Measurements from ENCODE around the gene TMEM117. TPM values are rescaled to one million over a fixed set of nuclear protein-coding genes. Genes with fewer than 3 reads are reported as not detected.

Gene TMEM117
- total and polyA plus RNA-seq, 5 experiments from 2014 or later = 2.1 to 5.0 (median 2.2) TPM

DNA sequence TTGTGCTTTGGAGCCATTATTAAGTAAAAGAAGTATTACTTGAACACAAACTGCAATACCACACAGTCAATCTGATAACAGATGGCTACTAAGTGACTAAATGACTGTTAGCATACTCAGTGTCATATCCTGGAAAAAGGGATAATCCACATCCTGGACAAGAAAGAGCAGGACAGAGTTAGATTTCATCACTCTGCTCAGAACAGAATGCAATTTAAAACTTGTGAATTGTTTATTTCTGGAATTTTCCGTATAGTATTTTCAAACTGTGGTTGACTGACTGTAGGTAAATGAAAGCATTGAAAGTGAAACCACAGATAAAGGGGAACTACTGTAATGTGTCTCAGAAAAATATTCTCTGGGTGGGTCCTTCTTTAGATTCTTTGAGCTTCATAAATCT lies 458.8 kb downstream of the TMEM117 start:
- Mint-ChIP-seq H3K36me3 (peaks cover 9 to 27% (median 15%) of the 10 kb centered on the region in 3 donors), H3K4me3 (no peak overlapping the region), H3K9me3 (peaks cover 6 to 51% (median 16%) of the 10 kb centered on the region in 9 donors), H3K27ac (no peak overlapping the region), H3K27me3 (peaks cover 0 to 5% (median 0%) of the 10 kb centered on the region in 5 donors), H3K4me1 (peaks cover 0 to 1% (median 0%) of the 10 kb centered on the region in 4 donors)
- DNase-seq (no peak), ATAC-seq (no peak)
- POLR2A ChIA-PET = no interaction called here

- peaks cover 15 to 31% (median 20%) of the 10 kb centered on the region in 3 donors for H3K36me3 Mint-ChIP-seq
- POLR2A ChIA-PET = no interaction called here
- peaks cover 0 to 43% (median 12%) of the 10 kb centered on the region in 9 donors for H3K9me3 Mint-ChIP-seq
- peaks cover 0 to 5% (median 0%) of the 10 kb centered on the region in 5 donors for H3K27me3 Mint-ChIP-seq
- DNase-seq = no peak
- no peak overlapping the region for H3K27ac Mint-ChIP-seq
- ATAC-seq = no peak
- no peak overlapping the region for H3K4me3 Mint-ChIP-seq
- peaks cover 0 to 1% (median 0%) of the 10 kb centered on the region in 4 donors for H3K4me1 Mint-ChIP-seq
Measured at GRCh38 chr12:44295958-44296623, 460.2 kb downstream of the TMEM117 start.

DNA sequence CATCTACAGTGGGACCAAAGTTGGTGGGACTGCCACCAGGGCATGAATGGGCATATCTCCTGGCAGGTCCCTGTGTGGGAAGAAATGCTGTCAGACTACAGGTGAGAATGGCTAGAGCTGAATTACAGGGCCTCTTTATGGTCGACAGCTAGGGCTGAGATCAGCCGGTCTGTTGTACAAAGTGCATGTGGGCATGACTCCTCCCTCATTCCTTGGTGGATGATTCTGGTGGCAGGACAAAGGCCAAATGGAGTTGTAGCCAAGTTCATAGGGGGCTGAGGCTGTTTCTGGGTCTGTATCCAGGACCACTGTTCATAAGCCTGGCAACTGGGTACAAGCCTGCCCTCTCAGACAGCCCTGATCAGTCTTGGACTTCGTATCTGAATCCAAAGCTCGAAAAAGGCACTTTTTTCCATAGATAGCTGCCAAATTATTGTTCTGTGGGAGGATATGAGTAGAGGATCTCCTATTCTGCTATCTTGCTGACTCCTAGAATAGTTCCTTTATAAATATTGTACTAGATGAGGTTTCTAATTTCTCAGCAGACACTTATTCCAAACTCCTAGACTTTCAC lies 460.8 kb downstream of the TMEM117 start:
- ATAC-seq (no peak), DNase-seq (no peak)
- Mint-ChIP-seq H3K27ac (no peak overlapping the region), H3K27me3 (peaks cover 0 to 5% (median 0%) of the 10 kb centered on the region in 5 donors), H3K9me3 (peaks cover 0 to 38% (median 12%) of the 10 kb centered on the region in 9 donors), H3K36me3 (peaks cover 15 to 37% (median 26%) of the 10 kb centered on the region in 3 donors), H3K4me1 (peaks cover 0 to 1% (median 0%) of the 10 kb centered on the region in 4 donors), H3K4me3 (no peak overlapping the region)
- POLR2A ChIA-PET = no interaction called here

DNA sequence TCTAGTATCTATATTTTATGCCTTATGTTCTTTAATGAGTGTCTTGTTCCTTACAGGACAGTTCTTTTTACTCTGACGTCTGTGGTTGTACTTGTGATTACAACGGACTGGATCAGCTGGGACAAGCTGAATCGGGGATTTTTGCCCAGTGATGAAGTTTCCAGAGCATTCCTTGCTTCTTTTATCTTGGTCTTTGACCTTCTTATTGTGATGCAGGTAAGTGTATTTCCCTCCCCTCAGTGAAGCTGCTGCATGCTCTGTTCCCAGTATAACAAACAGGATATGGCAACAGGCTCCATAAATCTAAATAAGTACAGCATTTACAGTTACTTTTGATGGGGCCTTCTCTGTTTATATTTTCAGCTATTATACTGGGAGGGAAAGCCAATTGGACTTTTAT lies 463.6 kb downstream of the TMEM117 start:
- POLR2A ChIA-PET = no interaction called here
- Mint-ChIP-seq H3K27ac (peak overlapping the region in 1 of 10 donors; percentile 11), H3K9me3 (peaks cover 0 to 23% (median 13%) of the 10 kb centered on the region in 9 donors), H3K36me3 (peaks cover 16 to 52% (median 32%) of the 10 kb centered on the region in 3 donors), H3K27me3 (peaks cover 0 to 5% (median 0%) of the 10 kb centered on the region in 5 donors), H3K4me3 (no peak overlapping the region), H3K4me1 (peaks cover 0 to 1% (median 0%) of the 10 kb centered on the region in 4 donors)
- ATAC-seq (no peak), DNase-seq (no peak)

DNA sequence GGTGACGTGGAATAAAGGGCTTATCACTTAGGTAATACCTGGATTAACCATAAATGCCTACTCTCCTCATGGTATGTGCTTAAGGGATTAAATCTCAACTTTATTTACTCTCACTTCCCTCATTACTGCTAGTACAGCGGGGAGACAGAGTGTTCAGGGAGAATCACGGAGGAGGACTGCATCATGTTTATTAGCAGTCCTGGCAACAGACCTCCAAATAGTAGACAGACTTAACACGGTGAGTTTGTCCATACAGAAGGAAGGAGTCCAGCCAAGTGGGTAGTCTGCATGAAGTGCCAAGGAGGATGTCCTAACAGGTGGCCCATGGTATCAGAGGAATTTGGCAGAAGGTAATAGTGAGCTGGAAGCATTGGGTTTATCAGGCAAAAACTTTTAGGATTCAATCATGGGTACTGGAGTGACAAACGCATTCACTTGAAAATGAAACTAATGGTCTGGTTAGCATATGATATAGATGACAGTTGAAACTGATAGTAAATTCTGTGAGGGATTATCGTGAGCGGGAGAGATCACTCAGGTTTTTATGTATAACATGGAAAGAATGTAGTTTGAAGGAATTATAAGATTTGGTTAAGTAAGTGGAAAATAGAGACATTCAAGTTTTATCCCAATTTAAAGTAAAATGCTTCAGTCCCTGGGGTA lies 471.8 kb downstream of the TMEM117 start:
- Mint-ChIP-seq H3K4me1 (no peaks in the 10 kb centered on the region), H3K36me3 (peaks cover 5 to 24% (median 13%) of the 10 kb centered on the region in 3 donors), H3K27me3 (no peaks in the 10 kb centered on the region), H3K4me3 (no peak overlapping the region), H3K9me3 (peaks cover 0 to 15% (median 12%) of the 10 kb centered on the region in 9 donors), H3K27ac (no peak overlapping the region)
- ATAC-seq (no peak), DNase-seq (no peak)
- POLR2A ChIA-PET = no interaction called here

GRCh38 chr12:44313188-44313587 lies 477.3 kb downstream of the TMEM117 start:
- POLR2A ChIA-PET = no interaction called here
- DNase-seq (no peak), ATAC-seq (no peak)
- Mint-ChIP-seq H3K27ac (no peak overlapping the region), H3K9me3 (peaks cover 0 to 11% (median 3%) of the 10 kb centered on the region in 9 donors), H3K36me3 (peaks cover 0 to 3% (median 0%) of the 10 kb centered on the region in 3 donors), H3K27me3 (peaks cover 0 to 3% (median 0%) of the 10 kb centered on the region in 5 donors), H3K4me1 (peaks cover 0 to 5% (median 2%) of the 10 kb centered on the region in 4 donors), H3K4me3 (no peak overlapping the region)

DNA sequence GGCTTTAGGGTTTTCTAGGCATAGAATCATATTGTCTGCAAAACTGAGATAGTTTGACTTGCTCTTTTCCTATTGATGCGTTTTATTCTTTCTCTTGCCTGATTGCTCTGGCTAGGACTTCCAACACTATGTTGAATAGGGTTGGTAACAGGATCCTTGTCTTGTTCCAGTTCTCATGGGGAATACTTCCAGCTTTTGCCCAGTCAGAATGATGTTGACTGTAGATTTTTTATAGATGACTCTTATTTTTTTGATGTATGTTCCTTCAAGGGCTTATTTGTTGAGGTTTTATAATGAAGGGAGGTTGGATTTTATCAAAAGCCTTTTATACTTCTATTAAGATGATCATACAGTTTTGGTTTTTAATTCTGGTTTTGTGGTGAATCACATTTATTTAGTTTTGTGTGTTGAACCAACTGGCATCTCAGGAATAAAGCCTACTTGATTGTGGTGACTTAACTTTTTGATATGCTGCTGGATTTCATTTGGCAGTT lies 478.2 kb downstream of the TMEM117 start:
- Mint-ChIP-seq H3K27ac (no peak overlapping the region), H3K9me3 (peaks cover 0 to 11% (median 3%) of the 10 kb centered on the region in 9 donors), H3K4me1 (peaks cover 0 to 5% (median 2%) of the 10 kb centered on the region in 4 donors), H3K27me3 (peaks cover 0 to 3% (median 0%) of the 10 kb centered on the region in 5 donors), H3K36me3 (peaks cover 0 to 3% (median 0%) of the 10 kb centered on the region in 3 donors), H3K4me3 (no peak overlapping the region)
- POLR2A ChIA-PET = no interaction called here
- no peak for DNase-seq
- no peak for ATAC-seq

GRCh38 chr12:44317651-44318126 lies 481.8 kb downstream of the TMEM117 start:
- DNase-seq = peak in 2 of 10 donors; percentile 6 to 10
- peaks cover 0 to 4% (median 0%) of the 10 kb centered on the region in 9 donors for H3K9me3 Mint-ChIP-seq
- peaks cover 0 to 2% (median 0%) of the 10 kb centered on the region in 3 donors for H3K36me3 Mint-ChIP-seq
- POLR2A ChIA-PET = no interaction called here
- no peak overlapping the region for H3K27ac Mint-ChIP-seq
- no peak for ATAC-seq
- peaks cover 0 to 5% (median 2%) of the 10 kb centered on the region in 4 donors for H3K4me1 Mint-ChIP-seq
- no peak overlapping the region for H3K4me3 Mint-ChIP-seq
- H3K27me3 Mint-ChIP-seq = peaks cover 0 to 3% (median 0%) of the 10 kb centered on the region in 5 donors

GRCh38 chr12:44331269-44331668 lies 495.4 kb downstream of the TMEM117 start:
- Mint-ChIP-seq H3K36me3 (peaks cover 3 to 12% (median 10%) of the 10 kb centered on the region in 3 donors), H3K27me3 (no peaks in the 10 kb centered on the region), H3K27ac (no peak overlapping the region), H3K4me3 (no peak overlapping the region), H3K4me1 (no peaks in the 10 kb centered on the region), H3K9me3 (peaks cover 0 to 14% (median 2%) of the 10 kb centered on the region in 9 donors)
- no peak for ATAC-seq
- POLR2A ChIA-PET = no interaction called here
- DNase-seq = no peak

DNA sequence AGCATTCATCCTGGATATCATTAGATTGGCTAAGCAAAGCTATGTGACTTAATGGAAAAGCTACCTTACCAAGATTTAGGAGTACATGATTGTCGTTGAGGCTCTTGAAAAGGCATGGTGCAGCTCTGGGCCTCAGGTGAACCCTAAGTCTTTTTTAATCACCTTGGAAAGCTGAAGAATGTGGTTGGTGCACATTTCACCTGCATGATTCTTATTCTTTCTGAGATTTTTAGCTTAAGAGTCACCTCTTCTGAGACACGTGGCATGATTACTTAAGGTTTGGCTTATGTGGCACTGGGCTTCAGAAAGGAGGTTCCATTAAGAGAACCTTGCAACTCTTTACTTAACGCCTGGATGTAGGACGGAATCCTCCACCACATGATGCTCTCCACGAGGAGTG lies 498.5 kb downstream of the TMEM117 start:
- Mint-ChIP-seq H3K9me3 (peaks cover 0 to 14% (median 2%) of the 10 kb centered on the region in 9 donors), H3K4me3 (no peak overlapping the region), H3K36me3 (peaks cover 3 to 14% (median 10%) of the 10 kb centered on the region in 3 donors), H3K27me3 (no peaks in the 10 kb centered on the region), H3K4me1 (no peaks in the 10 kb centered on the region), H3K27ac (no peak overlapping the region)
- no peak for DNase-seq
- ATAC-seq = no peak
- POLR2A ChIA-PET = no interaction called here

DNA sequence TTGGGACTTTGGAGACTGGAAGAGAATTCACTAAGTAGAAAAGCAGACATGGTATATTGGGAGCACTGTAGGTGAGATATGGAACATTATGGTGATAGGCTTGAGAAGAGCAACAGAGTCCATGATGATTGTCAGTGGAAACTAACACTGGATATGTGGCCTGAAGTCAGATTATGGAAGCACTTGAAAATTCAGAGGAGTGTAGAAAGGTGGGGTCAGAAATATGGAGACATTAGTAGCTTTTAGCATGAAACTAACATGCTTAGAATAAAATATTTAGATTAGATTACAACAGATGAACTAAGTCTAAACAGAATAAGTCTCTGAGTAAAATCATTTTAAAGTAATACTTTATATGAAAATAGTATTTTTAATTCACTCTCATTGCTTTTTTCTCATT lies 499.1 kb downstream of the TMEM117 start:
- Mint-ChIP-seq H3K4me1 (no peaks in the 10 kb centered on the region), H3K4me3 (no peak overlapping the region), H3K36me3 (peaks cover 3 to 12% (median 10%) of the 10 kb centered on the region in 3 donors), H3K27ac (no peak overlapping the region), H3K9me3 (peaks cover 0 to 14% (median 2%) of the 10 kb centered on the region in 9 donors), H3K27me3 (no peaks in the 10 kb centered on the region)
- DNase-seq = no peak
- POLR2A ChIA-PET = no interaction called here
- no peak for ATAC-seq

- Mint-ChIP-seq H3K27me3 (no peaks in the 10 kb centered on the region), H3K36me3 (peaks cover 3 to 11% (median 10%) of the 10 kb centered on the region in 3 donors), H3K9me3 (peaks cover 0 to 14% (median 2%) of the 10 kb centered on the region in 9 donors), H3K27ac (no peak overlapping the region), H3K4me3 (no peak overlapping the region), H3K4me1 (peaks cover 0 to 2% (median 0%) of the 10 kb centered on the region in 4 donors)
- POLR2A ChIA-PET = no interaction called here
- ATAC-seq (no peak), DNase-seq (no peak)
Measured at GRCh38 chr12:44336577-44336976, 500.7 kb downstream of the TMEM117 start.
